HG02981 (cell line): ENCODE measurements around the gene NEK11.
"Not testable (repeated sequence)": the region's sequence is repeated elsewhere in the genome, so short reads cannot be mapped to it uniquely, and the experiment has no call there.

Experiments used
- ATAC-seq: cut with Tn5 transposase; IDR thresholded peaks from one replicate; pipeline ENCODE4 v1.9.1; 2021; ENCODE audit warnings: mild to moderate bottlenecking, moderate library complexity; ENCODE audit not compliant: unreplicated experiment

NEK11 gene

GRCh38 chr3:131036986-131037385, 10.3 kb downstream of the NEK11 start:
- ATAC-seq: no peak

- no peak for ATAC-seq
These were observed 11.6 kb downstream of the NEK11 start for GRCh38 chr3:131038326-131038725.

GRCh38 chr3:131042271-131042985, 15.8 kb downstream of the NEK11 start:
- ATAC-seq: not testable (repeated sequence)

GRCh38 chr3:131047582-131047981, 20.9 kb downstream of the NEK11 start:
- no peak for ATAC-seq

- no peak for ATAC-seq
These were observed 21.4 kb downstream of the NEK11 start for GRCh38 chr3:131048030-131048429.

GRCh38 chr3:131050001-131050400, 23.3 kb downstream of the NEK11 start:
- no peak for ATAC-seq

GRCh38 chr3:131053043-131053859, 26.6 kb downstream of the NEK11 start:
- ATAC-seq: no peak

GRCh38 chr3:131067983-131068382, 41.3 kb downstream of the NEK11 start:
- no peak for ATAC-seq

GRCh38 chr3:131072099-131072559, 45.5 kb downstream of the NEK11 start:
- no peak for ATAC-seq

- ATAC-seq: no peak
These were observed 46.2 kb downstream of the NEK11 start for GRCh38 chr3:131072845-131073244.

GRCh38 chr3:131075632-131076328, 49.1 kb downstream of the NEK11 start:
- ATAC-seq: peak; percentile 51

GRCh38 chr3:131077904-131078303, 51.2 kb downstream of the NEK11 start:
- no peak for ATAC-seq

- ATAC-seq: no peak
These were observed 52.4 kb downstream of the NEK11 start for GRCh38 chr3:131079086-131079485.

GRCh38 chr3:131081224-131081623, 54.5 kb downstream of the NEK11 start:
- ATAC-seq: no peak

GRCh38 chr3:131082246-131082645, 55.6 kb downstream of the NEK11 start:
- no peak for ATAC-seq

- no peak for ATAC-seq
These were observed 56.5 kb downstream of the NEK11 start for GRCh38 chr3:131082871-131083863.

GRCh38 chr3:131091768-131092167, 65.1 kb downstream of the NEK11 start:
- ATAC-seq: no peak

GRCh38 chr3:131107637-131108433, 81.2 kb downstream of the NEK11 start:
- no peak for ATAC-seq

- no peak for ATAC-seq
These were observed 82.5 kb downstream of the NEK11 start for GRCh38 chr3:131109156-131109555.
